Right forelimb (tissue), 1 donor: ENCODE results near the gene MOGAT3.
"Not testable (repeated sequence)": the region's sequence is repeated elsewhere in the genome, so short reads cannot be mapped to it uniquely, and the experiment has no call there.

Experiments
- DNase-seq: peaks from one replicate; pipeline ENCODE4 v3.0.0-alpha.2; 2018

The MOGAT3 gene

GRCh38 chr7:101232141-101232850 lies 31.5 kb upstream of the MOGAT3 start:
- no peak for DNase-seq

- DNase-seq = no peak
Observed at GRCh38 chr7:101231644-101232043, 30.8 kb upstream of the MOGAT3 start.

GRCh38 chr7:101226721-101227120 lies 25.9 kb upstream of the MOGAT3 start:
- DNase-seq = no peak

GRCh38 chr7:101225650-101226049 lies 24.8 kb upstream of the MOGAT3 start:
- no peak for DNase-seq

- DNase-seq = no peak
Observed at GRCh38 chr7:101223528-101223927, 22.7 kb upstream of the MOGAT3 start.

DNA sequence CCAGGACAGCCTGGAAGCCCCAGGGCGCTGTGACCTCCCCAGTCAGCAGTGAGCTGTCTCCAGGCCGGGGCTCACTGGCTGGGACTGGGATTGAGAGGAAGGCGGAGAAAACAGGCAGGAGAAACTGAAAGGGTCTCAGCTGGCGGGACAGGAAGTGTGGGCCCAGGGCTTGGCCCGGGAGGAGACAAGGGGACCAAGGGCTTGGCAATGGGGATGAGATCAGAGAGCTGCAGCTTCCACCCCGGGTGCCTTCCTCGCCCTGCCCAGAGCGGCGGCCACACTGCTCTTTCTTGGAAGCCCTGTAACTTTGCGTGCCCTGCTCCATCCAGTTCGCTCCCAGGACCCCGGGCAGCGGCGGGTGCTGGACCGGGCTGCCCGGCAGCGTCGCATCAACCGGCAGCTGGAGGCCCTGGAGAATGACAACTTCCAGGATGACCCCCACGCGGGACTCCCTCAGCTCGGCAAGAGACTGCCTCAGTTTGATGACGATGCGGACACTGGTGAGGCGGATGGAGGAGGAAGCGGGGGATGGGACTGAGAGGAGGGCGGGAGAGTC lies 21.5 kb upstream of the MOGAT3 start:
- DNase-seq = no peak

GRCh38 chr7:101220295-101220694 lies 19.5 kb upstream of the MOGAT3 start:
- DNase-seq = no peak

DNA sequence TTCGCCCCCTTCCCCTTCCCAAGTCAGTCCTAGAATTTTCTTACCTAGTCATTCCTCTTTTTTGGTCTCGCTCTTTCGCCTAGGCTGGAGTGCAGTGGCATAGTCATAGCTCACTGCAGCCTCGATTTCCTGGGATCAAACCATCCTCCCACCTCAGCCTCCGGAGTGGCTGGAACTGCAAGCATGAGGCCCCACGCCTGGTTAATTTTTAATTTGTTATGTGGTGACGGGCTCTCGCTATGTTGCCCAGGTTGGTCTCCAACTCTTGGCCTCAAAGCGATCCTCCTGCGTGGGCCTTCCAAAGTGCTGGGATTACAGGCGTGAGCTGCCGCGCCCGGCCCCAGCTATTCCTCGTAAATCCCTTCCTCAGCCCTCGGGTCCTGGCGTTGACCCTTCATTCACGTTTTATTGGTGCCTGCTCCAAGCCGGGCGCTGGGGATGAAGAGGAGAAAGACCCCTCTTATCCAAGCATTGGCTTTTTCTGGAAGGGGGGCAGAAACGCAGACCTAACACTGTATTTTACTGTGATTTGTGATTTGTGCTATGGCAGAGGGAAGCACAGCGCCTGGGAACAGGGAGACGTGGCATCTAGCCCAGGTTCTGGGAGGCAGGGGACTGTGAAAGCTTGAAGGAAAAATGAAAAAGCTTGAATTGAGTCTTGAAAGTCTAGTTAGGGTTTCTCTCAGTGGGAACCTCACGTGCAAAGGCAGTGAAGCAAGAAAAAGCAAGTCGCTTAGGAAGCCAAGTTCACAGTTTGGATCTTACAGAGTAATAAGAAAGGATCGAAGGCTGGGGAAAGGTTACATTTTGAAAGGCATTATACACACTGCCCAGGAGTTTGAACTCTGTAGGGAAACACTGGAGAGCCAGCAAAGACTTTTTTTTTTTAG lies 17.6 kb upstream of the MOGAT3 start:
- no peak for DNase-seq

DNA sequence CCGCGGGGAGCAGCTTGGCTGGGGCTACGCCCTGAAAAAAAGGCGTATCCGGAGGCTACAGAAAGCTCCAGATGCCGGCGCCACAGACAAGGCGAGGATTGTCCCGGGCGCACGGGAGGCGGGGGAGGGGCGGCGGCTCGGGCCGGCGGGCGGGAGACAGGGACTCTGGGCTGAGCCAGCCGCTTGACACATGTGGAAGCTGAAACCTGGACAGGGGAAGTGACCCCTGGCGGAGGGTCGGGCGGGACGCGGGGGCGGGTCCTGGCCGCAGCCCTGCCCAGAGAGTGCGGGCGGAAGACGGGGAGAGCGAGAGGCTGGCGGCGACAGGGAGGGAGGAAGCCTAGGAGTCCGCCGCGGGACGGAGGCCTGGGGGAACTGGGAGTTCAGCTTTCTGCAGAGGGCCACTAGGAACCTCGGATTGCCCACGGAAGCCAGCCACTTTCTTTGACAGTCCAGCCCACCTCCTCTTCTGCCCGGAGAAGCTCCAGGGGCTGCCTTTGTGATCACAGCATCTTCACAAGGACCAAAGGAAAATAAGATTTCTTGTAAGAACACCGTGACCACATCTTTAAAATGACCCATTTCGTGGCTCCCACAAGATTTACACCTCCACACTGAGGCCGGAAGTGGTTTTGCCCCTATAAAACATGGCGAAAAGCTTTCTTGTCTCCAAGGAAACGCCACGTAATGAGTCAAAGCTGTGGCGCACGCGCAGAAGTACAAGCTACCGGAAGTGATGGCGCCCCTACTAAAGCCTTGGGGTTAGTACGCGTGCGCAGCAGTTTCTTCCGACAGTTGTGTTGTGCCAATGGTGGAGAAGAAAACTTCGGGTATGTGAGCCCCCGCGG lies 16.8 kb upstream of the MOGAT3 start, which contains the start of the genes PLOD3 and ZNHIT1:
Gene PLOD3 (minus strand): TSS at position 194 of the 848 bp plus-strand sequence. CDS start 307 bp downstream, outside the sequence.
Gene ZNHIT1 (plus strand): TSS at position 778 of the 848 bp plus-strand sequence. CDS start 31 bp downstream, at position 809.
- peak; percentile 94 for DNase-seq

DNA sequence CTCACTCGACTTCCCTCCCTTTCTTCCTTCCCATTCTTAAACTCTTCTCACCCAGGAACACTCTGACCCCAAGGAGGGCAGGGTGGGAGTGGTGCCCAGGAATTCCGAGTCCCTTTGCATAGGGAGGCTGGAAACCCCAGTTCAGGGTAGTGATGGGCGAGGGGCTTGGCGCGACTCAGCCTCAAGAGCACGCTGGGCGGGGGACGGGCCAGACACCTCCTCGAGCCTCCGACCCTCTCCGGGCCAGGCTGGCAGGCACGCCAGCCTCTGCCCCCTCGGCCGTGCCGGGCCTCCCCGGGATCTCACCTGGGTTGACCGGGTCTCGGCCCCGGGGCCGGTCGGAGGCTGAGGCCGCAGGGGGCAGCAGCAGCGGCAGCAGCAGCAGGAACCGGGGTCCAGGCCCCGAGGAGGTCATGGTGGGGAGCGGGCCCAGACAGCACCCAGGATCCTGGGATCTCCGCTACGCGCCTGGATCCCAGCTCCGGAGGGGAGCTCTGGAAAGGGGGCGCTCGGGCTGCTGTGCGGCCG lies 16.1 kb upstream of the MOGAT3 start:
- DNase-seq = no peak

- no peak for DNase-seq
Observed at GRCh38 chr7:101216001-101216859, 15.4 kb upstream of the MOGAT3 start.

DNA sequence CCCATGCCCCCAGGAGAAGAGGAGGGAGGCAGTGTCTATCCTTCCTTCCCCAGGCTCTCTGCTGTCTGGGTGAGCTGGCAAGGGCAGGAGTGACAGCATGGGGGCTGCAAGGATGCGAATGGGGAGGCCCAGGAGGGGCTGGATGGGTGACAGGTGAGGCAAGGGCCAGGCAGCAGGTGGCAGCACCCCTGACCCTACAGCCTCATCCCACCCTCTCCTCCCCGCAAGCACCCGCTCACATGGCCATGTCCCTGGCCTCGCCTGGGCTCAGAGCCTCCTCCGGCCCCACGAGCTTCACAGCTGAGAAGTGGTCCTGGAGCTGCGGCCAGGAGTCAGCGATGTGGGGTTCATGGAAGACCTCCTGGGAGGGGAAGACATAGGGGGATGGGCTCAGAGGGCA lies 11.2 kb upstream of the MOGAT3 start:
- no peak for DNase-seq

DNA sequence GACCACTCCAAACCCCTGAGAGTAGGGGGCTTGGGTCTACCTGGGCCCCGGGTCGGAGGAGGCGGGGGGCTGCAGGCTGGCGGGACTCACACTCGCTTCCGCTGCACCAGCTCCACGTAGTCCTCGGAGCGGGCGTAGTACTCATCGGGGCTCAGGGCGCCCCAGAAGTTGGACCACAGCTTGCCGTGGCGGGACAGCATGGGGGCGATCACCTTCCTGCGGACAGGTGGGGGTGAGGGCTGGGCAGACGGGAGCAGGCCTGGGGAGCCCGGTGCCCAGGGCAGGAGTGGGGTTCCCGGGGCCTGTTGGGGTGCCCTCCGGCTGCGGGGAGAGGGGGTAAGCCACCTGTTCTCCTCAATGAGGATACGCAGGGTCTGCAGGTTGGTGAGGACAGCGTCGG lies 10.7 kb upstream of the MOGAT3 start:
- DNase-seq = no peak

GRCh38 chr7:101210143-101210542 lies 9.3 kb upstream of the MOGAT3 start:
- no peak for DNase-seq

- DNase-seq = no peak
Observed at GRCh38 chr7:101208794-101209193, 8.0 kb upstream of the MOGAT3 start.

DNA sequence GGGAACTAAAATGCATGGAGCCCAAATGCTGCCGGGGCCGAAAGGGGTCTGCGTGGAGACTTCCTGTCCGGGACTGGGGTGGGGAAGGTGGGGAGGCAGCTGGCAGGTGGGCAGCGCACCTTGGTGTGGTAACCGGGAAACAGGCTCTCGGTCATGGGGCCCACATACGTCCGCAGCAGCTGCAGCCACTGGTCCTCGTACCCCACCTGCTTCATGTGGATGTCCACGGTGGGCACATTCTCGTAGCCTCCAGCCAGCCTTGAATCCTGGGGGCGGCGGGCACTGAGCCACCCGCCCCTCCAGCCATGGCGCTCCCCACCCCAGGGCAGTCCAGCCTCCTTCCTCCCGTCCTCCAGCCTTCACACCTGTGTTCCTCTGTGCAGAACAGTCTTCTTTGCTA lies 6.6 kb upstream of the MOGAT3 start:
- DNase-seq = no peak

GRCh38 chr7:101206665-101207042 lies 5.8 kb upstream of the MOGAT3 start:
- DNase-seq = no peak

DNA sequence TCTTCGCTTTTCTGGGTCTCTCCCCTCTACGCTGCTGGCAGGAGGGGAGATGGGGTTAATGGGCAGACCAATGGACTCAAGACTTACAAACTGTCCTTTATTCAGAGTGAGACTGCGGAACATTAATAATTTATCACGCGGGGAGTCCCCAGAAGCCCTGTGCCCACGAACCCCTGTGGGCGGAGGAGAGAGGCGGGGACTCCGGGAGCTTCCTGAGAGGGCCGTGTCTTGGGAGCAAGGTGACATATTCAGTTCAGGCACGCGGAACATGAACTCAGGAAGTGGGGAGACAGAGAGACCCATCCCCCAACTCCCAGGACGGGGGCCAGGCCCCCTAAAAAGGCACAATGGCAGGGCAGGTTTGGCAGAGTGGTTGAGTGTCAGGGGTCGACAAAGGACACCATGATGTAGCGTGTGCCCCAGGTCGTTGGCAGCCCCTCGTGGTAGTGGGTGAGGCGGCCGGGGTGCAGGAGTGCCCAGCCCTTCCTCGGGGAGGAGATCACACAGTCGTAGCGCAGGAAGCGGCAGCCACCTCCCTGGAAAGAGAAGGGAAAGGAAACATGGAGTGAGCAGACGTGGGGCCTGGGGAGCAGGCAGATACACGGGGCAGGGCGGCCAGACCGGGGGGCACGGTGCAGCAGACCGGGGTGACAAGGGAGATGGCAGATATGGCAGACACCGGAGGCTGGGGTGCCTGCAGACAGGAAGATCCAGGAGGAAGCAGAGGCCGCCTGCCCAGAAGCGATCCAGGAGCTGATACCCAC lies 5.2 kb upstream of the MOGAT3 start:
- no peak for DNase-seq

DNA sequence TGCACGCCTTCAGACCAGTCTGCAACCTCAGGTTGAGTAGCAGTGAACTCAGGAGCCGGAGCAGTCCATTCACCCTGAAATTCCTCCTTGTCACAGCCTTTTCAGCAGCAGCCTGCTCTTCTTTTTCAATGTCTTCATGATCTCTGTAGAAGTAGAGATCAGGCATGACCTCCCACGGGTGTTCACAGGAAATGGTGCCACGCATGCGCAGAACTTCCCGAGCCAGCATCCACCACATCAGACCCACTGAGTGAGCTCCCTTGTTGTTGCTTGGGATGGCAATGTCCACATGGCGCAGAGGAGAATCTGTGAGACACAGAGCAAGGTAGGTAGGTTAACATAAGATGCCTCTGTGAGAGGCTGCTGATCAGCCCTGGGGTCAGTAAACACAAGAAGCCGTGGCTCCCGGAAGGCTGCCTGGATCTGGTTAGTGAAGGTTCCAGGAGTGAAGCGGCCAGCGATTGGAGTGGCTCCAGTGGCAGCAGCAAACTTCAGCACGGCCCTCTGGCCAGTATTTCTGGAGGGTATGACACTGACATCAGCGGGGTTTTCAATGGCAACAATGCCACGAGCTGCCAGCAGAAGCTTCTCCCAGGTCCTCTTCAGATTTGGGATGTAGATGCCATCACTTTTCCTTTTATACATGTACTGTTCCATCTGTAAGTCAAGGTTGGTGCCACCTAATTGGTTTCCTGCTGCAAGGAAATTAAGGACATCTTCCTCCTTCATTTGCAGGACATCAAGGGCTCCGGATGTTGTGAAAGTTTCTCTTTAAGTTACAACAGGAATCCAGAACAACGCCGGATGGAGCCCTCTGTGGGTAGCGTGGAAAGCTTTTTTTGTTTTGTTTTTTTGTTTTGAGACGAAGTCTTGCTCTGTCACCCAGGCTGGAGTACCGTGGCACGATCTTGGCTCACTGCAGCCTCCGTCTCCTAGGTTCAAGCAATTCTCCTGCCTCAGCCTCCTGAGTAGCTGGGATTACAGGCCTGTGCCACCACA lies 3.2 kb upstream of the MOGAT3 start:
- DNase-seq = not testable (repeated sequence)

- no peak for DNase-seq
Observed at GRCh38 chr7:101202603-101202918, 1.7 kb upstream of the MOGAT3 start.
